ENCODE data around the gene ZSCAN20.

Gene ZSCAN20

GRCh38 chr1:33462405-33463164 lies 9.9 kb upstream of the ZSCAN20 start:
- Mint-ChIP-seq H3K4me3 (no peak overlapping the region), H3K36me3 (no peaks in the 10 kb centered on the region), H3K27ac (no peak overlapping the region), H3K9me3 (ENCODE audit: low read depth) (no peaks in the 10 kb centered on the region), H3K27me3 (peaks cover 3% of the 10 kb centered on the region), H3K4me1 (ENCODE audit: low read depth) (no peaks in the 10 kb centered on the region)

GRCh38 chr1:33464552-33464951 lies 7.9 kb upstream of the ZSCAN20 start:
- Mint-ChIP-seq H3K4me3 (no peak overlapping the region), H3K36me3 (no peaks in the 10 kb centered on the region), H3K9me3 (ENCODE audit: low read depth) (no peaks in the 10 kb centered on the region), H3K27ac (no peak overlapping the region), H3K4me1 (ENCODE audit: low read depth) (no peaks in the 10 kb centered on the region), H3K27me3 (no peaks in the 10 kb centered on the region)

- Mint-ChIP-seq H3K27ac (no peak overlapping the region), H3K4me1 (ENCODE audit: low read depth) (no peaks in the 10 kb centered on the region), H3K36me3 (no peaks in the 10 kb centered on the region), H3K27me3 (no peaks in the 10 kb centered on the region), H3K9me3 (ENCODE audit: low read depth) (no peaks in the 10 kb centered on the region), H3K4me3 (no peak overlapping the region)
Measured at GRCh38 chr1:33465316-33465715, 7.1 kb upstream of the ZSCAN20 start.

- Mint-ChIP-seq H3K27me3 (no peaks in the 10 kb centered on the region), H3K36me3 (no peaks in the 10 kb centered on the region), H3K4me3 (no peak overlapping the region), H3K4me1 (ENCODE audit: low read depth) (peaks cover 6% of the 10 kb centered on the region), H3K9me3 (ENCODE audit: low read depth) (no peaks in the 10 kb centered on the region), H3K27ac (no peak overlapping the region)
Measured at GRCh38 chr1:33466159-33466558, 6.3 kb upstream of the ZSCAN20 start.

- Mint-ChIP-seq H3K9me3 (ENCODE audit: low read depth) (no peaks in the 10 kb centered on the region), H3K36me3 (no peaks in the 10 kb centered on the region), H3K27ac (no peak overlapping the region), H3K27me3 (no peaks in the 10 kb centered on the region), H3K4me3 (no peak overlapping the region), H3K4me1 (ENCODE audit: low read depth) (peaks cover 18% of the 10 kb centered on the region)
Measured at GRCh38 chr1:33468011-33468410, 4.4 kb upstream of the ZSCAN20 start.

- peaks cover 20% of the 10 kb centered on the region for H3K4me1 Mint-ChIP-seq (ENCODE audit: low read depth)
- no peaks in the 10 kb centered on the region for H3K9me3 Mint-ChIP-seq (ENCODE audit: low read depth)
- no peaks in the 10 kb centered on the region for H3K36me3 Mint-ChIP-seq
- H3K27me3 Mint-ChIP-seq, result no peaks in the 10 kb centered on the region
- no peak overlapping the region for H3K4me3 Mint-ChIP-seq
- H3K27ac Mint-ChIP-seq, result no peak overlapping the region
Measured at GRCh38 chr1:33468531-33468930, 3.9 kb upstream of the ZSCAN20 start.

- Mint-ChIP-seq H3K36me3 (no peaks in the 10 kb centered on the region), H3K4me1 (ENCODE audit: low read depth) (peaks cover 20% of the 10 kb centered on the region), H3K27ac (no peak overlapping the region), H3K9me3 (ENCODE audit: low read depth) (no peaks in the 10 kb centered on the region), H3K4me3 (no peak overlapping the region), H3K27me3 (no peaks in the 10 kb centered on the region)
Measured at GRCh38 chr1:33468967-33469366, 3.5 kb upstream of the ZSCAN20 start.

- Mint-ChIP-seq H3K27ac (no peak overlapping the region), H3K27me3 (no peaks in the 10 kb centered on the region), H3K4me1 (ENCODE audit: low read depth) (peaks cover 20% of the 10 kb centered on the region), H3K36me3 (no peaks in the 10 kb centered on the region), H3K9me3 (ENCODE audit: low read depth) (no peaks in the 10 kb centered on the region), H3K4me3 (no peak overlapping the region)
Measured at GRCh38 chr1:33469691-33470090, 2.8 kb upstream of the ZSCAN20 start.

GRCh38 chr1:33470495-33471012 lies 1.9 kb upstream of the ZSCAN20 start:
- Mint-ChIP-seq H3K27me3 (no peaks in the 10 kb centered on the region), H3K4me1 (ENCODE audit: low read depth) (peaks cover 20% of the 10 kb centered on the region), H3K4me3 (peak overlapping the region; percentile 48), H3K9me3 (ENCODE audit: low read depth) (no peaks in the 10 kb centered on the region), H3K36me3 (no peaks in the 10 kb centered on the region), H3K27ac (no peak overlapping the region)

- Mint-ChIP-seq H3K4me1 (ENCODE audit: low read depth) (peaks cover 20% of the 10 kb centered on the region), H3K27ac (no peak overlapping the region), H3K4me3 (no peak overlapping the region), H3K9me3 (ENCODE audit: low read depth) (no peaks in the 10 kb centered on the region), H3K27me3 (no peaks in the 10 kb centered on the region), H3K36me3 (no peaks in the 10 kb centered on the region)
Measured at GRCh38 chr1:33471416-33471815, 1.0 kb upstream of the ZSCAN20 start.

GRCh38 chr1:33473900-33474299 lies 1.5 kb downstream of the ZSCAN20 start:
- H3K4me3 Mint-ChIP-seq, result peak overlapping the region; percentile 87
- H3K27me3 Mint-ChIP-seq, result no peaks in the 10 kb centered on the region
- no peaks in the 10 kb centered on the region for H3K9me3 Mint-ChIP-seq (ENCODE audit: low read depth)
- no peak overlapping the region for H3K27ac Mint-ChIP-seq
- H3K36me3 Mint-ChIP-seq, result no peaks in the 10 kb centered on the region
- H3K4me1 Mint-ChIP-seq (ENCODE audit: low read depth), result peaks cover 20% of the 10 kb centered on the region

GRCh38 chr1:33477451-33477850 lies 5.0 kb downstream of the ZSCAN20 start:
- H3K4me1 Mint-ChIP-seq (ENCODE audit: low read depth), result peaks cover 5% of the 10 kb centered on the region
- no peaks in the 10 kb centered on the region for H3K9me3 Mint-ChIP-seq (ENCODE audit: low read depth)
- no peaks in the 10 kb centered on the region for H3K27me3 Mint-ChIP-seq
- no peaks in the 10 kb centered on the region for H3K36me3 Mint-ChIP-seq
- H3K4me3 Mint-ChIP-seq, result no peak overlapping the region
- no peak overlapping the region for H3K27ac Mint-ChIP-seq

- H3K36me3 Mint-ChIP-seq, result peaks cover 18% of the 10 kb centered on the region
- no peak overlapping the region for H3K27ac Mint-ChIP-seq
- H3K27me3 Mint-ChIP-seq, result no peaks in the 10 kb centered on the region
Measured at GRCh38 chr1:33482412-33482811, 10.0 kb downstream of the ZSCAN20 start.

GRCh38 chr1:33488624-33489023 lies 16.2 kb downstream of the ZSCAN20 start:
- no peaks in the 10 kb centered on the region for H3K4me1 Mint-ChIP-seq (ENCODE audit: low read depth)
- H3K36me3 Mint-ChIP-seq, result peaks cover 49% of the 10 kb centered on the region
- H3K4me3 Mint-ChIP-seq, result no peak overlapping the region
- no peaks in the 10 kb centered on the region for H3K27me3 Mint-ChIP-seq
- no peak overlapping the region for H3K27ac Mint-ChIP-seq
- H3K9me3 Mint-ChIP-seq (ENCODE audit: low read depth), result peaks cover 3% of the 10 kb centered on the region

More at GRCh38 chr1:33482412-33482811, 10.0 kb downstream of the ZSCAN20 start:
- H3K4me3 Mint-ChIP-seq, result no peak overlapping the region
- H3K9me3 Mint-ChIP-seq (ENCODE audit: low read depth), result no peaks in the 10 kb centered on the region
- H3K4me1 Mint-ChIP-seq (ENCODE audit: low read depth), result no peaks in the 10 kb centered on the region

GRCh38 chr1:33494929-33495328 lies 22.5 kb downstream of the ZSCAN20 start:
- peaks cover 53% of the 10 kb centered on the region for H3K36me3 Mint-ChIP-seq
- H3K9me3 Mint-ChIP-seq (ENCODE audit: low read depth), result peaks cover 20% of the 10 kb centered on the region
- no peak overlapping the region for H3K4me3 Mint-ChIP-seq
- no peaks in the 10 kb centered on the region for H3K4me1 Mint-ChIP-seq (ENCODE audit: low read depth)
- no peaks in the 10 kb centered on the region for H3K27me3 Mint-ChIP-seq
- H3K27ac Mint-ChIP-seq, result no peak overlapping the region

GRCh38 chr1:33497410-33497809 lies 25.0 kb downstream of the ZSCAN20 start:
- peaks cover 20% of the 10 kb centered on the region for H3K9me3 Mint-ChIP-seq (ENCODE audit: low read depth)

More at GRCh38 chr1:33497410-33497809, 25.0 kb downstream of the ZSCAN20 start:
- no peaks in the 10 kb centered on the region for H3K4me1 Mint-ChIP-seq (ENCODE audit: low read depth)
- H3K27me3 Mint-ChIP-seq, result no peaks in the 10 kb centered on the region
- H3K36me3 Mint-ChIP-seq, result peaks cover 39% of the 10 kb centered on the region
- H3K27ac Mint-ChIP-seq, result no peak overlapping the region
- H3K4me3 Mint-ChIP-seq, result no peak overlapping the region
